DOHH2 (cell line): ENCODE results near the gene ESRRG.

ENCODE experiments used
- H3F3A ChIP-seq: fragments of 200-600 bp; sonication (generic), shearing (Covaris generic); 2 replicates; pipeline ENCODE4 v1.6.0; 2016; ENCODE audit warnings: antibody characterized with exemption, mild to moderate bottlenecking; ENCODE audit not compliant: control insufficient read depth, insufficient read depth
- H3K27ac ChIP-seq: fragments of 200-600 bp; sonication (generic); 2 replicates; pipeline ENCODE4 v1.5.1; 2014; ENCODE audit warnings: low read depth, mild to moderate bottlenecking, low read length, moderate library complexity
- H3K27me3 ChIP-seq: fragments of 200-600 bp; sonication (generic); 2 replicates; pipeline ENCODE4 v1.6.1; 2014; ENCODE audit warnings: mild to moderate bottlenecking, low read length, mixed read lengths; ENCODE audit not compliant: control insufficient read depth
- H3K36me3 ChIP-seq: fragments of 200-600 bp; sonication (generic); 2 replicates; pipeline ENCODE4 v1.6.1; 2014; ENCODE audit warnings: mild to moderate bottlenecking, low read length, moderate library complexity, mixed read lengths; ENCODE audit not compliant: control insufficient read depth
- H3K4me1 ChIP-seq: fragments of 200-600 bp; sonication (generic); 2 replicates; pipeline ENCODE4 v1.6.1; 2014; ENCODE audit warnings: mild to moderate bottlenecking, low read length, mixed read lengths; ENCODE audit not compliant: control insufficient read depth
- H3K4me2 ChIP-seq: fragments of 200-600 bp; sonication (generic); 2 replicates; pipeline ENCODE4 v1.6.0; 2014; ENCODE audit warnings: mild to moderate bottlenecking, low read length, moderate library complexity
- H3K4me3 ChIP-seq: fragments of 200-600 bp; sonication (generic); 2 replicates; pipeline ENCODE4 v1.5.1; 2014; ENCODE audit warnings: mild to moderate bottlenecking, low read length, mixed read lengths
- H3K79me2 ChIP-seq: fragments of 200-600 bp; sonication (generic); 2 replicates; pipeline ENCODE4 v1.6.1; 2014; ENCODE audit warnings: mild to moderate bottlenecking, low read length, mixed read lengths; ENCODE audit not compliant: control insufficient read depth
- H3K9me2 ChIP-seq: fragments of 200-600 bp; sonication (generic); replicated peaks from 2 replicates; pipeline ENCODE4 v1.6.1; 2014; ENCODE audit warnings: mild to moderate bottlenecking, low read length, mixed read lengths; ENCODE audit not compliant: control insufficient read depth
- H3K9me3 ChIP-seq: fragments of 200-600 bp; sonication (generic); 2 replicates; pipeline ENCODE4 v1.6.1; 2014; ENCODE audit warnings: antibody characterized with exemption, low read length, mixed read lengths; ENCODE audit not compliant: control insufficient read depth, insufficient read depth
- H4K20me1 ChIP-seq: fragments of 200-600 bp; sonication (generic); 2 replicates; pipeline ENCODE4 v1.6.0; 2014; ENCODE audit warnings: low read depth, mild to moderate bottlenecking, antibody characterized with exemption, low read length, moderate library complexity; ENCODE audit not compliant: control insufficient read depth, insufficient read depth
- EZH2phosphoT487 ChIP-seq: fragments of 200-600 bp; sonication (generic); IDR thresholded peaks from 2 replicates; pipeline ENCODE4 v1.6.1; 2017; ENCODE audit warnings: borderline replicate concordance, mild to moderate bottlenecking, antibody characterized with exemption, low read length, moderate library complexity, mixed read lengths
- TF ChIP-seq, protein P1 (sequence below): fragments of 200-600 bp; sonication (generic); IDR thresholded peaks from one replicate; pipeline ENCODE4 v1.5.1; 2014; ENCODE audit warnings: antibody characterized with exemption, mild to moderate bottlenecking, low read depth, low read length; ENCODE audit not compliant: poor library complexity, severe bottlenecking

Gene ESRRG

DNA sequence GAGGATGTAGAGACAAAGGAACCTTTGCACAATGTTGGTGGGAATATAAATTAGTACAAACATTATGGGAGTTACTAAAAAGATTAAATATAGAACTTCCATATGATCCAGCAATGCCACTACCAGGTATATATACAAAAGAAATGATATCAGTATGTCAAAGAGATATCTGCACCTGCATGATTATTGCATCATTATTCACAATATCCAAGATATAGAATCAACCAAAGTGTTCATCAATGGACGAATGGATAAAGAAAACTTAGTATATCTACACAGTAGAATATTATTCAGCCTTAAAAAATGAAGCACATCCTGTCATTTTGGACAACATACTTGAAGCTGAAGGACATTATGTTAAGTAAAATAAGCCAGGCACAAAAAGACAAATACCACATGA is 238.2 kb downstream of the ESRRG start:
- TF ChIP-seq EZH2phosphoT487 = no peak
- TF ChIP-seq, protein P1, sequence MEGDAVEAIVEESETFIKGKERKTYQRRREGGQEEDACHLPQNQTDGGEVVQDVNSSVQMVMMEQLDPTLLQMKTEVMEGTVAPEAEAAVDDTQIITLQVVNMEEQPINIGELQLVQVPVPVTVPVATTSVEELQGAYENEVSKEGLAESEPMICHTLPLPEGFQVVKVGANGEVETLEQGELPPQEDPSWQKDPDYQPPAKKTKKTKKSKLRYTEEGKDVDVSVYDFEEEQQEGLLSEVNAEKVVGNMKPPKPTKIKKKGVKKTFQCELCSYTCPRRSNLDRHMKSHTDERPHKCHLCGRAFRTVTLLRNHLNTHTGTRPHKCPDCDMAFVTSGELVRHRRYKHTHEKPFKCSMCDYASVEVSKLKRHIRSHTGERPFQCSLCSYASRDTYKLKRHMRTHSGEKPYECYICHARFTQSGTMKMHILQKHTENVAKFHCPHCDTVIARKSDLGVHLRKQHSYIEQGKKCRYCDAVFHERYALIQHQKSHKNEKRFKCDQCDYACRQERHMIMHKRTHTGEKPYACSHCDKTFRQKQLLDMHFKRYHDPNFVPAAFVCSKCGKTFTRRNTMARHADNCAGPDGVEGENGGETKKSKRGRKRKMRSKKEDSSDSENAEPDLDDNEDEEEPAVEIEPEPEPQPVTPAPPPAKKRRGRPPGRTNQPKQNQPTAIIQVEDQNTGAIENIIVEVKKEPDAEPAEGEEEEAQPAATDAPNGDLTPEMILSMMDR = no peak

DNA sequence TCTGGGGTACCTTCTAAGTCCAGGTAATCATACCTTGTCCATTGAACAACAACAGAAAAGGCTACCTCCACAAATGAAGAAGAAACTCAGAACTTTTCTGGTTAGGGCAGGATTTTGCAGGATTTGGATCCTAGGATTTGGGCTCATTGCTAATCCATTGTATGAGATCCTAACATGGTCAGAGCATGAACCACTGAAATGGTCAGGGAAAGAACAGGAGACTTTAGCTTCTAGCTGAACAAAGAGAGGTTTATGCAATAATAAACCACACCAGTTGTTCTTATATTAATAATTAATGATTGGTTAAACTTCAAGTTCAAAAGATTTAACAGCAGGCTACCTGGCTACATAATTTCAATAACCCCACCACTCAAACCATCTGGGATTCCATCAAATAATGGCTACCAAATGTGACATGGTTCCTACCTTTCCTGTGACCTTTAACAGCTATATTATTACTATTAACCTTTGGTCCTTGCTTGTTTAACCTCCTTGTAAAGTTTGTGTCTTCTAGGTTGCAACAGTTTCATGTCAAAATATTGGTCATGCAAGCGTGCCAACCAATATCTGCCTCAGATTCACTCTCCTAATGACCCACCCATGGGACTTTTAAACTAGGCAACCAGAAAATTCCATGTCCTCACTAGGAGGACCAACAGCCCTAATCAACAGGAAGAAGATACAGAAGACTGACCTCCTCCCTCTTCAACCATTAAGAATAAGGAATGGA is 239.4 kb downstream of the ESRRG start:
- Histone ChIP-seq H3K4me1 (no peaks in the 10 kb centered on the region), H3K4me2 (no peak overlapping the region), H3K9me2 (no peaks in the 10 kb centered on the region), H3F3A (no peaks in the 10 kb centered on the region), H4K20me1 (no peaks in the 10 kb centered on the region), H3K4me3 (no peak overlapping the region), H3K36me3 (no peaks in the 10 kb centered on the region), H3K27ac (no peak overlapping the region), H3K27me3 (no peaks in the 10 kb centered on the region), H3K79me2 (no peaks in the 10 kb centered on the region), H3K9me3 (no peaks in the 10 kb centered on the region)
- TF ChIP-seq, protein P1 = no peak
- TF ChIP-seq EZH2phosphoT487 = no peak

More for the DNA sequence above, 238.2 kb downstream of the ESRRG start:
- H3K4me3 ChIP-seq = no peak overlapping the region
- H3K9me2 ChIP-seq = no peaks in the 10 kb centered on the region
- no peaks in the 10 kb centered on the region for H3K36me3 ChIP-seq
- no peaks in the 10 kb centered on the region for H4K20me1 ChIP-seq
- no peak overlapping the region for H3K27ac ChIP-seq
- no peaks in the 10 kb centered on the region for H3K27me3 ChIP-seq
- H3F3A ChIP-seq = no peaks in the 10 kb centered on the region
- no peaks in the 10 kb centered on the region for H3K79me2 ChIP-seq
- H3K9me3 ChIP-seq = no peaks in the 10 kb centered on the region
- H3K4me2 ChIP-seq = no peak overlapping the region
- H3K4me1 ChIP-seq = no peaks in the 10 kb centered on the region

DNA sequence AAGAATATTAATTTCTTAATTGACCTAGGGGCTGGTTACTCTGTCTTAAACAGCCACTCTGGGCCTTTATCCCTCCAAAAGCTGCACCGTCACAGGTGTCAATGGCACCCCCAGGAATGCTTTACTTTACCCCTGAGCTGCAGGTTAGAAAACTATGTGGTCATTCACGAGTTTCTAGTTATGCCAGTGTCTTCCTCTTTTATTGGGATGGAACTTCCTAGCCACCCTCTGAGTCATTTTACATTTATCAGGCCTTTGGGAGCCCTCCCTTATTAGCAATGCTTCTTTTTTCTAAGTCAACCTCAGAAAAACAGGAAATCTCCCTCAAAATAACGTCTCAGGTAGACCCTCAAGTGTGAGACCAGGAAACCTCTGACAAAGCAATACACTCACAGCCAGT is 240.6 kb downstream of the ESRRG start:
- H3K9me2 ChIP-seq = no peaks in the 10 kb centered on the region
- H3K4me1 ChIP-seq = no peaks in the 10 kb centered on the region
- TF ChIP-seq, protein P1 = no peak
- TF ChIP-seq EZH2phosphoT487 = no peak
- H4K20me1 ChIP-seq = no peaks in the 10 kb centered on the region
- H3K27me3 ChIP-seq = no peaks in the 10 kb centered on the region
- no peaks in the 10 kb centered on the region for H3F3A ChIP-seq
- no peaks in the 10 kb centered on the region for H3K79me2 ChIP-seq
- no peak overlapping the region for H3K4me2 ChIP-seq
- no peaks in the 10 kb centered on the region for H3K9me3 ChIP-seq
- no peaks in the 10 kb centered on the region for H3K36me3 ChIP-seq
- no peak overlapping the region for H3K4me3 ChIP-seq
- H3K27ac ChIP-seq = no peak overlapping the region
